Measurements from ENCODE around the gene ADARB2.

DNA sequence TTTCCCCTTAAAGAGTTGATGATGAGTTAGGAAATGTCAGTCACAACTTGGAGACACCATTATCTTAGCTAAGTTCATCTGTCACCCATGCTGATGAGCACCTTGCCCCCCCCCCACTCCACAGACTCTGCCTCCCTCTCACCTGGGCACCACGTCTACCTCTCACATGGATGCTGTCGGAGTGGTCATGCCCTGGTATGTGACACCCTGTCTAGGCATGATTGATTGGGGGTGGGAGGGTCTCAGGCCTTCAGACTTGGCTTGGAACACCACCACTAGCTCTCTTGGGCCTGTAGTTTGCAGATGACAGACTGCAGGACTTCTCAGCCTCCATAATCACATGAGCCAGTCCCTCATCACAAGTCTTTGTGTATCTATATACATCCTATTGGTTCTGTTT lies 603.2 kb downstream of the ADARB2 start:
- TF ChIP-seq REST (IDR thresholded peaks at IDR 0.05; ENCODE audit: insufficient read depth in 1 of 2, low read depth in 2 of 2, low read length in 2 of 2) (no peak), TAF1 (IDR thresholded peaks at IDR 0.05; ENCODE audit: borderline replicate concordance, insufficient read depth, low read length) (no peak), SIN3A (IDR thresholded peaks at IDR 0.05; ENCODE audit: borderline replicate concordance, insufficient read depth, low read length) (no peak)
